ENCODE results near the gene EXO1.

The EXO1 gene

DNA sequence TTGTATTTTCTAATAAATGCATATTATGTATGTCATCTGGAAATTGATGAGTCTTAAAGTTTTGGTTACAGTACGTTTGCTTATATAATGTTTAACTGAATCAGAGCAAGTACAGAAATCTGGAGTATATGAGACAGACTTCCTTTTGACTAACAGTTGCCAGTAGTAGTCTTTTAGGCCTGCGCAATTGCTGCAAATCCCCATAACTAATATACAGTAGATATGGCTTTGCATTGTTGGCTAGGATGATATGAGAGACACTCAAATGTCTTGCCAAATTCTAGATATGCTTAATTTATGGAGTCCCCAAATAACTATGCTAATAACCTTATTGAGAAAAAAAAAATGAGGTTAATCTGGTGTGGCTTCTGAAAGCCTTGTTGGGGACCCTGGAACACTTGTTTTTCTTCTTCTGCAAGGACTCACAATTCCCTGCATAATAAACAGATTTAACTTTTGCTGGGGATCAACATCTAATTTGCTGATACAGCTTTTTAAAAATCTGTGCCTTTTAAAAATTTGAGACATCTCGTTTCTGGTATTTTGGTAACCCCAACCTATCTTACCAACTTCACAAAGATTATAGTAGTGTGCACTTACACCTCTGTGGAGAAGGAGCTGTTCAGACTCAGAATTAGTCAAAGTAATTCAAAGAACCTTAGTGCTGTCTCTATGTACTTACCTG, 22.9 kb downstream of the EXO1 start:
- H3K4me3 ChIP-seq (ENCODE audit: low read depth, low read length): no peak overlapping the region
- DNase-seq (ENCODE audit: low read depth): no peak

GRCh38 chr1:241881440-241881839, 33.4 kb downstream of the EXO1 start:
- DNase-seq (ENCODE audit: low read depth): no peak
- no peak overlapping the region for H3K4me3 ChIP-seq (ENCODE audit: low read depth, low read length)

GRCh38 chr1:241883159-241883558, 35.2 kb downstream of the EXO1 start:
- DNase-seq (ENCODE audit: low read depth): no peak
- H3K4me3 ChIP-seq (ENCODE audit: low read depth, low read length): no peak overlapping the region

GRCh38 chr1:241888232-241888631, 40.2 kb downstream of the EXO1 start:
- DNase-seq (ENCODE audit: low read depth): peak; percentile 78
- no peak overlapping the region for H3K4me3 ChIP-seq (ENCODE audit: low read depth, low read length)

GRCh38 chr1:241891296-241891695, 43.3 kb downstream of the EXO1 start:
- H3K4me3 ChIP-seq (ENCODE audit: low read depth, low read length): no peak overlapping the region
- DNase-seq (ENCODE audit: low read depth): no peak

- no peak for DNase-seq (ENCODE audit: low read depth)
Measured at GRCh38 chr1:241894016-241894415, 46.0 kb downstream of the EXO1 start.

DNA sequence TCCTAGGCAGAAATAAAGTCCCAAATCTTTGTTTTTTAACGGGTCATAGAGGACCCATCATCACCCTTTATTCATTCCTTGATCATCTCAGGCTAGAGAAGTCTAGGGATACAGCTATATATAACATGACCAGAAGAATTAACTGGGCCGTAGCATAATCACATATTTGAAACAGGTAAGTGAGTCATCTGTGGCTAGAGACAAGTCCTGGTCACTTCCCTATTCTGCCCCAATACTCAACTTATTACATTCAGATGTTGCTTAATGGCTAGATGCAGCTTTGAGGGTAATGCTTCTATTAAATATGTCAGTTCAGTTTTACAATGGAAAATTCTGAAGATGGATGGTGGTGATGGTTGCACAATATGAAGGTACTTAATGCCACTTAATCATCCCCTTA, 47.0 kb downstream of the EXO1 start:
- no peak for DNase-seq (ENCODE audit: low read depth)
- H3K4me3 ChIP-seq (ENCODE audit: low read depth, low read length): no peak overlapping the region

More at GRCh38 chr1:241894016-241894415, 46.0 kb downstream of the EXO1 start:
- H3K4me3 ChIP-seq (ENCODE audit: low read depth, low read length): no peak overlapping the region

DNA sequence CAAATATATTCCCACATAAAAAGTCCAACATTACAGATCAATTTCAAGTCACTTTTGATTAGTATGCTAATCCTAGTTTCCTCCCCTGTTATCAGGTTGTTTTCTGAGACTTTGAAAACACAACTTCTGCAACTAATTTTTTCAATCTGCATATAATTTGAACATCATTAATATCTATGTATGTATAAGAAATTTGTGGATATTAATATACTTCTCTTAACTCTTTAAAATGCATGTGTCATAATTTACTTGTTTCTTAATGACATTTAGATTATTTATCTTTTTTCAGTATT, 48.6 kb downstream of the EXO1 start:
- no peak for DNase-seq (ENCODE audit: low read depth)
- no peak overlapping the region for H3K4me3 ChIP-seq (ENCODE audit: low read depth, low read length)

GRCh38 chr1:241899210-241899609, 51.2 kb downstream of the EXO1 start:
- H3K4me3 ChIP-seq (ENCODE audit: low read depth, low read length): no peak overlapping the region
- no peak for DNase-seq (ENCODE audit: low read depth)

DNA sequence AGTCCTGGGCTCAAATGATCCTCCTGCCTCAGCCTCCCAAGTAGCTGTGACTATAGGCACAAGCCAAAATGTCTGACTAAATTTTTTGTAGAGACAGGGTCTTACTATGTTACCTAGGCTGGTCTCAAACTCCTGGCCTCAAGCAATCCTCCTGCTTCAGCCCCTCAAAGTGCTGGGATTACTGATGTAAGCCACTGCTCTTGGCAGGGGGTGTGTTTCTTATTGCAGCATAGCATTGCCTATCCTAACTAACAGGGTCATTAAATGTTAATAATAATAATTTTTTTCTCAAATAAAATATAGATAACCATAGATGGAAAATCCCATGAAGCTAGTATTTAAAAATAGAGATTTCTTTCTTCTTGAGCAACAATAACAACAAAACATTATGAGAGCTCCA, 52.4 kb downstream of the EXO1 start:
- DNase-seq (ENCODE audit: low read depth): no peak
- H3K4me3 ChIP-seq (ENCODE audit: low read depth, low read length): no peak overlapping the region

DNA sequence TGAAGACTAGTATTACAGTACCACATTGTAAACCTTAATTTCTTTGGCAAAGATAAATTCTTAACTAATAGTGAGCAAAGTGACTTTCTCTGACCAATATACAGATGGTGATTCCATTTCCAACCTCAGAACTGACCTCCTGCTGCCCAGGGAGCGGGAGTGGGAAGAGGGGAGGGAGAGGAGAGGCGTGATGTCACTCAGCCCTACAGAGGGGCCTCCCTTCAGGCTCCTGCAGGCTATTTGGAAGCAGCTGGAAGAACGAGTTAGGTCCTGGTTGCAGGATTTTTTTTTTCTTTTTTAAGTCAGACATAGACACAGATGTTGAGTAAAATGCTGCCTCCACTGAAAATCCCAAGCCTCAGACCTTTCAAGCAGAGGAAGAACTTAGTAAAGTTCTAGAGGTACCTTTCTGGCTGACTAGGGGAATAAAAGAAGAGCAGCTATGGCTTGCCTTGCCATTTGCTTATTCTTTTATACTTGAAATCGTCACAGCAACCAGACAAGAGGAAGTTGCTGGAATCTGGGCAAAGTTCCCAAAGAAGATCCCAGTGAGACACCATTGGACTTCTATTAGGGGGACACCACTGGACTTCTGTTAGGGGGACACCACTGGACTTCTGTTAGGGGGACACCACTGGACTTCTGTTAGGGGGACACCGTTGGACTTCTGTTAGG, 54.5 kb downstream of the EXO1 start:
- no peak for DNase-seq (ENCODE audit: low read depth)
- H3K4me3 ChIP-seq (ENCODE audit: low read depth, low read length): no peak overlapping the region

DNA sequence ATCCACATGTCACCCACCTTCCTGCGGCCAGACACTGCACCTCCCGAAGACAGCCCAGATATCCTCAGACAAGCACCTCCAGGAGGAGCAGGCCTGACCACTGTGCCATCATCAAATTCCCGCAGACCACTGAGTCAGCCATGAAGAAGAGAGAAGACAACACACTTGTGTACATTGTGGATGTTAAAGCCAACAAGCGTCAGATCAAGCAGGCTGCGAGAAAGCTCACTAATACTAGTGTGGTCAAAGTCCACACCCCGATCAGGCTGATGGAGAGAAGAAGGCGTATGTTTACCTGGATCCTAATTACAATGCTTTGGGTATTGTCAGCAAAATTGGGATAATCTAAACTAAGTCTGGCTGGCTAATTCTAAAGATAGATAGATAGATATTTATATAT, 68.2 kb downstream of the EXO1 start:
- DNase-seq (ENCODE audit: low read depth): no peak
- no peak overlapping the region for H3K4me3 ChIP-seq (ENCODE audit: low read depth, low read length)

- no peak overlapping the region for H3K4me3 ChIP-seq (ENCODE audit: low read depth, low read length)
- no peak for DNase-seq (ENCODE audit: low read depth)
Measured at GRCh38 chr1:241917487-241917886, 69.5 kb downstream of the EXO1 start.

DNA sequence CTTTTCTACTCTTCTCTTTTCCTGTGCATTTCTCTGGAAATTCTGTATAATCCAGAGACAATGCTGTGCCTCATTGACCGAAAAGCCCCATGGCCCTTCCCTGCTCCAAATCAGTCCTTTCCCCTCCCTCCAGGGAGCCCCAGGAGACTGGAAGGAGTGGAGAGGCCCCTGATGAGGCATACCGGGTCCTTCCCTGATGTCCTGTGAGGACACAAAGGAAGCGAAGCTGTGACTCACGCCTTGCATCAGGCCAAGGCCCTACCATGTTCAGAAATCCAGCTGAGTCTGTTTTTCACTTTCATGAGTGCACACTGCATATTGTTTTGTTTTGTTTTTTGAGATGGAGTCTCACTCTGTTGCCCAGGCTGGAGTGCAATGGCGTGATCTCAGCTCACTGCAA, 70.9 kb downstream of the EXO1 start:
- peak; percentile 77 for DNase-seq (ENCODE audit: low read depth)
- H3K4me3 ChIP-seq (ENCODE audit: low read depth, low read length): no peak overlapping the region

- H3K4me3 ChIP-seq (ENCODE audit: low read depth, low read length): no peak overlapping the region
- no peak for DNase-seq (ENCODE audit: low read depth)
Measured at GRCh38 chr1:241924080-241924808, 76.2 kb downstream of the EXO1 start.

- no peak for DNase-seq (ENCODE audit: low read depth)
- no peak overlapping the region for H3K4me3 ChIP-seq (ENCODE audit: low read depth, low read length)
Measured at GRCh38 chr1:241926141-241926540, 78.1 kb downstream of the EXO1 start.

- no peak for DNase-seq (ENCODE audit: low read depth)
- no peak overlapping the region for H3K4me3 ChIP-seq (ENCODE audit: low read depth, low read length)
Measured at GRCh38 chr1:241927321-241927720, 79.3 kb downstream of the EXO1 start.

- no peak overlapping the region for H3K4me3 ChIP-seq (ENCODE audit: low read depth, low read length)
Measured at GRCh38 chr1:241932845-241933244, 84.8 kb downstream of the EXO1 start.

DNA sequence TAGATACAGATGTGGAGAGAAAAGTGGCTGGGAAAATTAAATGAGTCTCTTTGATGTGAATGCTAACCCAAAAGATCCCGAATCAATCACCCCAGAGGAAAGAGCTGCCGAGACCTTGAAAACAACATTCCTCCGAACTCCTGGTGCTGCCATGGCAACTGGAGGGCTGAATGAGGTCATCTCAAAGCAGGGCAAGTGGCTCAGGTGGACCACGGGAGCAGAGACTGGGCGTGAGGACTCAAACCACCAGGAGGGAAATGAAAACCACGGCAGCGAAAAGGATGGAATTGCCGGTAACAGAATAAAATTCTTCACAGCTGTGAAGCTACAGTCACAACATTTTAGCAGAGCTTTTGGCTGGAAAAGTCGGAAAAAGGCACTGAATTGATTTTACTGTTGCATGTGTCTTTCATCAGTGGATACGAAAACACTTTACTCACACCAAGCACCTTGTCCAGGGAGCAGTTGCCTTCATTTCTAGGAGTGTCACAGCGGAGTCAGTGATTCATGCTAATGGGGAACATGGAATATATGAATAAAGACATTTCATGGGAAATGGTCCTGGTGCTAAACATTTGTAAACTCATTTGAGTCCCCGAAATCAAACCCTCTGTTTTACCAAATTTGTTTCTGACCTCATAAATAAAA, 86.3 kb downstream of the EXO1 start:
- peak overlapping the region; percentile 5 for H3K4me3 ChIP-seq (ENCODE audit: low read depth, low read length)
- no peak for DNase-seq (ENCODE audit: low read depth)

More at GRCh38 chr1:241932845-241933244, 84.8 kb downstream of the EXO1 start:
- DNase-seq (ENCODE audit: low read depth): no peak

DNA sequence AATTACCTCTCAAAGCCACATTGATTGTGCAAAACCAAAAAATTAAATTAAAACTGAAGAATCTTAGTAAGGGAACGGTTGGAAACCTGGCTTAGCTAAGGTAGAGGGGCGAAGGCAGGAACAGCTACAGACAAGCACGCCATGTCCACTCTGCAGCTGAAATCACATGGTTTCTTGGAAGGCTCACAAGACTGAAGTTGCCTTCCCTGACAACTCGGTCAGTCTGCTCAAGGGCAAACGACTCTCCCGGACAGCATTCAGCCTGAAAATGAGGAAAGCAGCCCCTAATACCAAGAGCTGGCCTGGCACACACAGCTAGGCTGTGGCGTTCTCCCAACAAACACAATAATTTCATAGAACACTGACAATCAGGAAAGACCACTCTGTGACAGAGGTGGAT, 86.9 kb downstream of the EXO1 start:
- no peak for DNase-seq (ENCODE audit: low read depth)
- no peak overlapping the region for H3K4me3 ChIP-seq (ENCODE audit: low read depth, low read length)
